Fibroblast of lung (primary cell): Measurements from ENCODE around the gene TGM6.

Experiments
- CTCF ChIP-seq, 2 donors: IDR thresholded peaks in 1 of 2; conservative IDR thresholded peaks in 1 of 2; 1 replicate in 1 of 2; 2 replicates in 1 of 2; pipeline ENCODE4 v1.5.1; 2011 to 2012; ENCODE audit warnings: low read length in 2 of 2, control low read depth in 1 of 2, inconsistent platforms in 1 of 2, low read depth in 1 of 2, mild to moderate bottlenecking in 1 of 2
- EZH2 ChIP-seq: IDR thresholded peaks from 2 replicates; pipeline ENCODE4 v1.5.1; 2012; ENCODE audit warnings: low read length, control low read depth, mild to moderate bottlenecking; ENCODE audit errors: missing control alignments

DNA sequence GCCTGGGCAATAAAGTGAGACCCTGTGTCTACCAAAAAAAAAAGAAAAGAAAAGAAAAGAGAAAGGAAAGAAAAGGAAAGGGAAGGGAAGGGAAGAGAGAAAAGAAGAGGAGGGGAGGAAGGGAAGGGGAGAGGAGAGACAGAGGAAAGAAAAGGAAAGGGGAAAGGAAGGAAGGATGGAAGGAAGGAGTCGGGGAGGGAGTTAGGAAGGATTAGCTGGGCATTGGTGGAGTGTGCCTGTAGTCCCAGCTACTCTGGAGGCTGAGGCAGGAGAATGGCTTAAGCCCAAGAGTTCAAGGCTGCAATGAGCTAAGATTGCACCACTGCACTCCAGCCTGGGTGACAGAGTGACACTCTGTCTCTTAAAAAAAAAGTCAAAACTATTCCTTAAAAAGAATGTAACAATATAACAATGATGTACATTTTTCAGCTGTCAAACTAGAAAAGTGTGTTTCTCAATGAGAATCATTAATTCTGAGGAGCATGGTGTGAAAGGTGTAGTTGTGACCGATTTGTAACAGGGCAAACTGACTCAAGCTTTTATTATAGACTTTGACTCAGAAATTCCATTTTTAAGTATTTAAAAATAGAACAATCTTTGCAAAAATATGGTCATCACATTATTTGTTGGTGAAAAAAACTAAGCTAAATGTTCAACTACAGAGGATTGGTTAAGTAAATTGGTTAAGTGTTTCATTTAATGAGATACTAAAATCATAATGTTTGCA, 75.2 kb downstream of the TGM6 start:
- TF ChIP-seq CTCF (conservative IDR thresholded peaks at IDR 0.05 in 1 of 2, IDR thresholded peaks at IDR 0.05 in 1 of 2; ENCODE audit: low read depth in 1 of 2, low read length in 2 of 2), result no peak
- no peak for TF ChIP-seq EZH2
